ENCODE measurements around the gene RAMP1. TPM values are rescaled to one million over a fixed set of nuclear protein-coding genes. Genes with fewer than 3 reads are reported as not detected.

The RAMP1 gene
- total and polyA plus RNA-seq, 2 of the 4 experiments (the other 2 are of a cell fraction) = 15.8 to 77.1 TPM

DNA sequence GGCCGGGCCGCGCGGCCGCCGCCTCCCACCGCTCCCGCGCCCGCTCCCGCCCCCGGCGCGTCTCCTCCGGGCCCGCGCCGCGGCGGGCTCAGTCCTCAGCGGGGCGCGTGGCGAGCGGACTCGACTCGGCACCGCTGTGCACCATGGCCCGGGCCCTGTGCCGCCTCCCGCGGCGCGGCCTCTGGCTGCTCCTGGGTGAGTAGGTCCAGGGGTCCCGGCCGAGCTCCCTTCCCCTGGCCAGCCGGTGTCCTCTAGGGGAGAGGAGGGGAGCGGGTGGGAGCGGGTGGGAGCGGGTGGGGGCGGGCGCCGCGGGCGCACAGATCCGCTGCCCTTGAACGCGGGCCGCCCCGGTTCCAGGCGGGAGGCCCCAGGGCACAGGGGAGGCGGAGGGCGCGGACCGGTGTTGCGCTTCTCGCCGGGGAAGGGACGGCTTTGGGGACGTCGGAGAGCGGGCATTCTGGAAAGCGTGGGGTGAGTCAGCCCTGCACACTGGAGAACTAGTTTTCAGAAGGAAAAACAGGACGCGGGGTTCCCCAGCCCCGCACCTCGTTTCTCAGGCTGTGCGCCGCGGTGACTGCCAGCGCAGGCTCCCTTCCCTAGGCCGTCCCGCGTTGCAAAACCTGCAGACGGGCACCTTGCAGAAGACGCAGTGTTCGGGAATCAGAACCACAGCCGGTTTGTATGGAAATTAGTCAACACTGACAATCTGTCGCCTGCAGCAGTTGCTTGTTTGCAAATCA lies at the start of gene RAMP1 (continued):
- TF ChIP-seq MXI1 (IDR thresholded peaks at IDR 0.05; ENCODE audit: borderline replicate concordance, low read depth, low read length) (no peak), NFE2L2 (IDR thresholded peaks at IDR 0.05; ENCODE audit: low read depth, low read length) (no peak)

DNA sequence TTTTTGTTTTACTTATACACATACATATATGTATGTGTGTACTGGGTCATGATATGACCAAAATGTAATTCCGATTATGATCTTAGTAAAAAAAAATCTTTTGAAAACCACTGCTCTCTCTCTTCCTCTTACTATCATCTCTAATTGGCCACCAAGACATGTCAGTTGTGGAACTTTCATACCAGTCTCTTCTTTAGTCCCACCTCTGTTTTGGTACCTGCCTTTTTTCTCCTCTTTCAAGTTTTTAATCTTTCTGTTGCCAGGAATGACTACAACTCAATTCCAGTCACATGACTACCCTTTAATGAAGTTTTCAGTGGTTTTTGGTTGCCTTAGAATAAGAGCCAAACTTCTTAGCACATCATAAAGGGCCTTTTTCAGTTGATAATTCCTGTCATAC lies 43.8 kb upstream of the RAMP1 start:
- ATAC-seq (ENCODE audit: low read depth) (no peak), DNase-seq (no peak)
- Histone ChIP-seq H3K9ac (ENCODE audit: low read depth, low read length) (no peak overlapping the region), H3K4ac (ENCODE audit: low read depth, low read length) (no peak overlapping the region), H3K27me3 (ENCODE audit: control insufficient read depth, insufficient read depth, low read length) (peaks cover 21% of the 10 kb centered on the region), H2BK20ac (ENCODE audit: low read depth, low read length) (no peak overlapping the region), H2BK5ac (ENCODE audit: low read depth, low read length, poor library complexity, severe bottlenecking) (no peak overlapping the region), H2AK9ac (replicated peaks; ENCODE audit: low read depth, low read length, poor library complexity) (no peak overlapping the region), H4K5ac (ENCODE audit: low read depth, low read length) (no peak overlapping the region), H4K91ac (ENCODE audit: insufficient read depth, low read depth, low read length) (no peak overlapping the region), H3K27ac (ENCODE audit: insufficient read depth, low read length) (no peak overlapping the region), H4K8ac (ENCODE audit: low read depth in 2 of 2, low read length in 2 of 2) (no peak overlapping the region), H3K36me3 (ENCODE audit: control insufficient read depth, insufficient read depth, low read length) (no peaks in the 10 kb centered on the region), H3K4me1 (ENCODE audit: control insufficient read depth, insufficient read depth, low read length) (no peaks in the 10 kb centered on the region), H3K79me1 (ENCODE audit: low read depth in 1 of 2, low read length in 2 of 2) (no peaks in the 10 kb centered on the region), H3K18ac (ENCODE audit: low read depth, low read length) (no peak overlapping the region), H3K14ac (replicated peaks; ENCODE audit: low read depth, low read length) (no peak overlapping the region), H3K4me3 (ENCODE audit: insufficient read depth, low read depth, low read length) (no peak overlapping the region), H3K9me3 (ENCODE audit: control insufficient read depth, insufficient read depth, low read length) (no peaks in the 10 kb centered on the region), H3K9me1 (ENCODE audit: insufficient read depth, low read length) (no peaks in the 10 kb centered on the region), H2BK15ac (ENCODE audit: low read depth, low read length) (no peak overlapping the region), H2AFZ (replicated peaks; ENCODE audit: low read length, poor library complexity) (no peak overlapping the region), H2AK5ac (ENCODE audit: low read depth, low read length) (no peak overlapping the region), H3K23ac (ENCODE audit: low read depth, low read length) (no peak overlapping the region), H4K20me1 (ENCODE audit: insufficient read depth, low read length) (no peaks in the 10 kb centered on the region), H3K56ac (ENCODE audit: extremely low read depth, insufficient read depth, low read length) (no peak overlapping the region), H2BK120ac (ENCODE audit: low read depth, low read length) (no peak overlapping the region), H3K4me2 (ENCODE audit: low read depth, low read length) (no peak overlapping the region)
- TF ChIP-seq MAZ (IDR thresholded peaks at IDR 0.05; ENCODE audit: borderline replicate concordance, low read depth, low read length) (no peak), CEBPB (IDR thresholded peaks at IDR 0.05; ENCODE audit: low read depth, low read length) (no peak), MAFK (IDR thresholded peaks at IDR 0.05; ENCODE audit: low read depth, low read length) (no peak), RAD21 (IDR thresholded peaks at IDR 0.05; ENCODE audit: low read length) (no peak), POLR2A (IDR thresholded peaks at IDR 0.05; ENCODE audit: low read depth, low read length) (no peak), RCOR1 (IDR thresholded peaks at IDR 0.05; ENCODE audit: insufficient replicate concordance, low read length) (no peak)
- TF ChIP-seq, protein P1, sequence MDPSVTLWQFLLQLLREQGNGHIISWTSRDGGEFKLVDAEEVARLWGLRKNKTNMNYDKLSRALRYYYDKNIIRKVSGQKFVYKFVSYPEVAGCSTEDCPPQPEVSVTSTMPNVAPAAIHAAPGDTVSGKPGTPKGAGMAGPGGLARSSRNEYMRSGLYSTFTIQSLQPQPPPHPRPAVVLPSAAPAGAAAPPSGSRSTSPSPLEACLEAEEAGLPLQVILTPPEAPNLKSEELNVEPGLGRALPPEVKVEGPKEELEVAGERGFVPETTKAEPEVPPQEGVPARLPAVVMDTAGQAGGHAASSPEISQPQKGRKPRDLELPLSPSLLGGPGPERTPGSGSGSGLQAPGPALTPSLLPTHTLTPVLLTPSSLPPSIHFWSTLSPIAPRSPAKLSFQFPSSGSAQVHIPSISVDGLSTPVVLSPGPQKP (IDR thresholded peaks at IDR 0.05; ENCODE audit: borderline replicate concordance, low read depth, low read length) = no peak
- TF ChIP-seq, protein P2, sequence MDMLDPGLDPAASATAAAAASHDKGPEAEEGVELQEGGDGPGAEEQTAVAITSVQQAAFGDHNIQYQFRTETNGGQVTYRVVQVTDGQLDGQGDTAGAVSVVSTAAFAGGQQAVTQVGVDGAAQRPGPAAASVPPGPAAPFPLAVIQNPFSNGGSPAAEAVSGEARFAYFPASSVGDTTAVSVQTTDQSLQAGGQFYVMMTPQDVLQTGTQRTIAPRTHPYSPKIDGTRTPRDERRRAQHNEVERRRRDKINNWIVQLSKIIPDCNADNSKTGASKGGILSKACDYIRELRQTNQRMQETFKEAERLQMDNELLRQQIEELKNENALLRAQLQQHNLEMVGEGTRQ (IDR thresholded peaks at IDR 0.05; ENCODE audit: low read depth, low read length) = no peak
- intact Hi-C loops (cut with micrococcal nuclease) (no loop called here), in situ Hi-C loops (cut with MboI; ENCODE audit: low sequenced_read_pairs) (no loop called here), dilution Hi-C loops (cut with HindIII; ENCODE audit: low sequenced_read_pairs, unreplicated experiment) (no loop called here)
- BruUV-seq (replicated peaks) = no TSS peak
- no CpG with 5 or more reads among the region's 1 CpG for WGBS, 2 experiments (ENCODE audit: extremely low coverage in 2 of 2, insufficient read length in 1 of 2)
- POLR2A ChIA-PET (ENCODE audit: unreplicated experiment) = no interaction called here
- CTCF ChIA-PET = interaction anchor here (0.6 kb wide), 1 partner anchor 271 kb away, joined by 3 read pairs; no protein-coding TSS in a partner anchor
